Diencephalon (tissue), 1 donor: ENCODE results near the gene TACR2. TPM values are rescaled to one million over a fixed set of nuclear protein-coding genes. Genes with fewer than 3 reads are reported as not detected.

ENCODE experiments used
- total RNA-seq: library from RNA; depleted of rRNA; stranded (reverse); fragments of >200 nt; gene quantifications from one replicate; pipeline ENCODE4 v1.2.3, GENCODE V29; 2014

TACR2 gene
- 1.2 TPM for total RNA-seq

GRCh38 chr10:69416695-69417094 is at the start of gene TACR2:
TSS of gene TACR2 (minus strand) at chr10:69416918. CDS start at chr10:69416323, 595 bp downstream.

GRCh38 chr10:69451209-69451783 is 34.6 kb upstream of the TACR2 start, which contains the start of gene TSPAN15:
TSS of gene TSPAN15 (plus strand) at chr10:69451465. CDS start at chr10:69451595, 130 bp downstream.

Other genes with a start within 250 kb of the TACR2 start
- gene SUPV3L1, start 236.7 kb downstream of the TACR2 start, total RNA-seq = 35.1 TPM
- gene HKDC1, start 196.6 kb downstream of the TACR2 start, total RNA-seq = 2.1 TPM
- gene HK1, start 138.4 kb downstream of the TACR2 start, total RNA-seq = 154 TPM
- 10.6 TPM for gene TSPAN15, start 34.5 kb upstream of the TACR2 start, total RNA-seq
- gene NEUROG3, start 156.5 kb upstream of the TACR2 start, total RNA-seq = not detected
- 33.4 TPM for gene FAM241B, start 213.3 kb upstream of the TACR2 start, total RNA-seq